ENCODE data around the gene BOLA2B.

Gene BOLA2B

DNA sequence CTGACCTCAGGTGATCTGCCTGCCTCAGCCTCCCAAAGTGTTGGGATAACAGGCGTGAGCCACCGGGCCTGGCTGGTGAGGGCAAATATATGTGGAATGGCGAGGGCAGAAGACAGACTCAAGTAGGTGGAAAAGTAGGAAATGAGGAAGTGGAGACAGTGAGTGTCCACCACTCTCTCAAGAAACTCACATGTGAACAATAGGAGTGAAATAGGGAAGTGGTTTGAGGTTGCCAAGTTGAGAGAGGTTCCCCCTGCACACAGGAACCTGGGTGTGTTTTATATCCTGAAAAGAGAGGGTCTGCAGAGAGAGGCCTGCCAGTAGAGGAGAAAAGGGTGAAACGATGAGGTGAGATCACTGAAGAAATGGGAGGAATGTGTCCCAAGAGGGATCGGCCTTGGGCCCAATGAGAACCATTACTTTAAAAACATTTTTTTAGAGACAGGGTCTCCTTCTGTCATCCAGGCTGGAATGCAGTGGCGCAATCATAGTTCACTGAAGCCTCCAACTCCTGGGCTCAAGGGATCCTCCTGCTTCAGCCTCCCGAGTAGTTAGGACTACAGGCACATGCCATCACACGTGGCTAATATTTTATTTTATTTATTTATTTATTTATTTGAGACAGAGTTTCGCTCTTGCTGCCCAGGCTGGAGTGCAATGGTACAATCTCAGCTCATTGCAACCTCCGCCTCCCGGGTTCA is 27.1 kb downstream of the BOLA2B start:
- no peak for DNase-seq (ENCODE audit: extremely low read depth, low read depth)
- TF ChIP-seq, protein P1, sequence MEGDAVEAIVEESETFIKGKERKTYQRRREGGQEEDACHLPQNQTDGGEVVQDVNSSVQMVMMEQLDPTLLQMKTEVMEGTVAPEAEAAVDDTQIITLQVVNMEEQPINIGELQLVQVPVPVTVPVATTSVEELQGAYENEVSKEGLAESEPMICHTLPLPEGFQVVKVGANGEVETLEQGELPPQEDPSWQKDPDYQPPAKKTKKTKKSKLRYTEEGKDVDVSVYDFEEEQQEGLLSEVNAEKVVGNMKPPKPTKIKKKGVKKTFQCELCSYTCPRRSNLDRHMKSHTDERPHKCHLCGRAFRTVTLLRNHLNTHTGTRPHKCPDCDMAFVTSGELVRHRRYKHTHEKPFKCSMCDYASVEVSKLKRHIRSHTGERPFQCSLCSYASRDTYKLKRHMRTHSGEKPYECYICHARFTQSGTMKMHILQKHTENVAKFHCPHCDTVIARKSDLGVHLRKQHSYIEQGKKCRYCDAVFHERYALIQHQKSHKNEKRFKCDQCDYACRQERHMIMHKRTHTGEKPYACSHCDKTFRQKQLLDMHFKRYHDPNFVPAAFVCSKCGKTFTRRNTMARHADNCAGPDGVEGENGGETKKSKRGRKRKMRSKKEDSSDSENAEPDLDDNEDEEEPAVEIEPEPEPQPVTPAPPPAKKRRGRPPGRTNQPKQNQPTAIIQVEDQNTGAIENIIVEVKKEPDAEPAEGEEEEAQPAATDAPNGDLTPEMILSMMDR (IDR thresholded peaks at IDR 0.05; ENCODE audit: low read depth, low read length), result no peak

DNA sequence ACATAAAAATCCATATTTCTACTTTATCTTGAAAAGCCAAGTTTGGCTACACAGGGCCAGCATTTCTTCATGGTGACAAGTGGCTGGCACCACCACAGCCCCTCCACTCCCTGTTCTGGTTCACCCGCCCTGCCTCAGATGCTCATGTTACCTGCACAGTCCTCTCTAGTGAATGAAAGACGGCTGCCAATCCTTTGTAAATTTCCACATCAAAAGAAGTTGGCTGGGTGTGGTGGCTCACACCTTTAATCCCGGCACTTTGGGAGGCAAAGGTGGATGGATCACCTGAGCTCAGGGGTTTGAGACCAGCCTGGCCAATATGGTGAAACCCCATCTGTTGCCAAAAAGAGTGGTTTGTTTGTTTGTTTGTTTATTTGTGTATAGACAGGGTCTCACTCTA is 29.9 kb downstream of the BOLA2B start:
- TF ChIP-seq, protein P1 (IDR thresholded peaks at IDR 0.05; ENCODE audit: low read depth, low read length), result no peak
- DNase-seq (ENCODE audit: extremely low read depth, low read depth), result no peak

DNA sequence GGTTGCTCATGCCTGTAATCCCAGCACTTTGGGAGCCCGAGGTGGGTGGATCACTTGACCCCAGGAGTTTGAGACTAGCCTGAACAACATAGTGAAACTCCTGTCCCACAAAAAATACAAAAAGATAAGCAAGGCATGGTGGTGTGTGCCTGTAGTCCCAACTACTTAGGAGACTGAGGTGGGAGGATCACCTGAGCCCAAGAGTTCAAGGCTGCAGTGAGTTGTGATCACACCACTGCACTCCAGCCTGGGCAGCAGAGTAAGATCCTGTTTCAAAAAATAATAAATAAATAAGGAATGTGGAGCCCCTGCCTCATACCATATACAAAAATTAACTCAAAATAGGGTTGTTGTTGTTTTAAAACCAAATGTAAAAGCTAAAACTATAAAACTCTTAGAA is 36.3 kb downstream of the BOLA2B start:
- no peak for DNase-seq (ENCODE audit: extremely low read depth, low read depth)

DNA sequence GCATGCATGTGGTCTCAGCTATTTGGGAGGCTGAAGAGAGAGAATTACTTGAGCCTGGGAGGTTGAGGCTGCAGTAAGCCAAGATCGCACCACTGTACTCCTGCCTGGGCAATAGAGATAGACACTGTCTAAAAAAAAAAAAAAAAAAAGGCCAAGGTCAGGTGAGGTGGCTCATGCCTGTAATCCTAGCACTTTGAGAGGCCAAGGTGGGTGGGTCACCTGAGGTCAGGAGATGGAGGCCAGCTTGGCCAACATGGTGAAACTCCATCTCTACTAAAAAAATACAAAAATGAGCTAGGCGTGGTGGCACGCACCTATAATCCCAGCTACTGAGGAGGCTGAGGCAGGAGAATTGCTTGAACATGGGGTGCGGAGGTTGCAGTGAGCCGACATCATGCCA is 38.3 kb downstream of the BOLA2B start:
- DNase-seq (ENCODE audit: extremely low read depth, low read depth), result no peak
- TF ChIP-seq, protein P1 (IDR thresholded peaks at IDR 0.05; ENCODE audit: low read depth, low read length), result no peak

More for the DNA sequence above, 36.3 kb downstream of the BOLA2B start:
- TF ChIP-seq, protein P1 (IDR thresholded peaks at IDR 0.05; ENCODE audit: low read depth, low read length), result no peak

DNA sequence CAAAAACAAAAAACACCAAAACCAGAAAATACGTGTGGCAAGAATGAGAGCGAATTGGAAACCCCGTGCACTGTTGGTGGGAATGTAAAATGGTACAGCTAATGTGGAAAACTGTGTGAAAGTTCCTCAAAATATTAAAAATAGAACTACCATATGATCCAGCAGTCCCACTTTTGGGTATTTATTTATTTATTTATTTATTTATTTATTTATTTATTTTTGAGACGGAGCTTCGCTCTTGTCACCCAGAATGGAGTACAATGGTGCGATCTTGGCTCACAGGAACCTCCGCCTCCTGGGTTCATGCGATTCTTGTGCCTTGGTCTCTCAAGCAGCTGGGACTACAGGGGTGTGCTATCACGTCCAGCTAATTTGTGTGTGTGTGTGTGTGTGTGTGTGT is 40.9 kb downstream of the BOLA2B start:
- TF ChIP-seq, protein P1 (IDR thresholded peaks at IDR 0.05; ENCODE audit: low read depth, low read length), result no peak
- DNase-seq (ENCODE audit: extremely low read depth, low read depth), result no peak

DNA sequence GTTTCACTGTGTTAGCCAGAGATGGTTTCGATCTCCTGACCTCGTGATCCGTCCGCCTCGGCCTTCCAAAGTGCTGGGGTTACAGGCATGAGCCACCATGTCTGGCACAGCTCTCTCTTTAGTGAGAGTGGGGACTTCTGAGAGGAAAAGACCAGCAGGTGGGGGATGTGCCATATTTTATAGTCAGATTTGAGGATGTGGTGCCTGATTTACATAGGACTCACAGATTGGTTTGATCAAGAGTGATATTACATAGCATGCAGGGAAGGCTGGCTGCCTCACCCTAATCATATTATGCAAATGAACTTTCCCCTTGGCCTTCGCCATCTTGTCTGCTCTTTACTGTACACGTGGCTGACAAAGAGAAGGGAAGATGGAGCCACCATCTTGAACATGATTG is 42.4 kb downstream of the BOLA2B start:
- no peak for DNase-seq (ENCODE audit: extremely low read depth, low read depth)
- TF ChIP-seq, protein P1 (IDR thresholded peaks at IDR 0.05; ENCODE audit: low read depth, low read length), result no peak

DNA sequence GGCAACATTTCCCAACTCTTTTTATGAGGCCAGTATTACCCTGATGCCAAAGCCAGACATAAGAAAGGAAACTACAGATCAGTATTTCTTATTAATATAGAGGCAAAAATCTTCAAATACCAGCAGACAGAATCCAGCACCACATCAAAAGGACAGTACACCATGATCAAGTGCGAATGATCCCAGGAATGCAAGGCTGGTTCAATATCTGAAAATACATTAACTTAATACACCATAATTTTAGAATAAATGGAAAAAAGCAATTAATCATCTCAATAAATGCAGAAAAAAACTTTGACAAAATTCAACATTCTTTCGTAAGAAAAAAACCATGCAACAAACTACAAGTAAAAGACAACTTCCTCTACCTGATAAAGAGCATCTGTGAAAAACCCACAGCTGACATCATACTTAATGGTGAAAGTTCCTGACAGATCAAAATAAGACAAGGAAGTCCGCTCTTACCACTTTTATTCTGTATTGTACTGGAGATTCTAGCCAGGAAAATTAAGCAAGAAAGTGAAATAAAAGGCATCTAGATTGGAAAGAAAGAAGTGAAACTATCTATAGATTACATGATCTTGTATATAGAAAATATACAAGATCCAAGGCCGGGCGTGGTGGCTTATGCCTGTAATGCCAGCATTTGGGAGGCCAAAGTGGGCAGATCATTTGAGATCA is 44.1 kb downstream of the BOLA2B start:
- no peak for DNase-seq (ENCODE audit: extremely low read depth, low read depth)
- TF ChIP-seq, protein P1 (IDR thresholded peaks at IDR 0.05; ENCODE audit: low read depth, low read length), result no peak
